ENCODE results near the gene ZFAND2A. TPM values are rescaled to one million over a fixed set of nuclear protein-coding genes. Genes with fewer than 3 reads are reported as not detected.

Gene ZFAND2A
- total and polyA plus RNA-seq, 11 donors: 5.6 to 25.6 (median 9.9) TPM

GRCh38 chr7:1137517-1138167 lies 22.4 kb downstream of the ZFAND2A start:
- intact Hi-C loops (cut with DNase I): loop anchor here in 3 of 10 donors (5.0 to 10.0 kb wide), 2 partner anchors 50 to 143 kb away; partner anchors contain the start of gene GPER1 (in 2 of the 3)
- DNase-seq: no peak
- 7 to 23% (median 9%) methylated on average over 21 to 51 of the region's 51 CpGs for WGBS, 4 donors
- TF ChIP-seq, protein P1, sequence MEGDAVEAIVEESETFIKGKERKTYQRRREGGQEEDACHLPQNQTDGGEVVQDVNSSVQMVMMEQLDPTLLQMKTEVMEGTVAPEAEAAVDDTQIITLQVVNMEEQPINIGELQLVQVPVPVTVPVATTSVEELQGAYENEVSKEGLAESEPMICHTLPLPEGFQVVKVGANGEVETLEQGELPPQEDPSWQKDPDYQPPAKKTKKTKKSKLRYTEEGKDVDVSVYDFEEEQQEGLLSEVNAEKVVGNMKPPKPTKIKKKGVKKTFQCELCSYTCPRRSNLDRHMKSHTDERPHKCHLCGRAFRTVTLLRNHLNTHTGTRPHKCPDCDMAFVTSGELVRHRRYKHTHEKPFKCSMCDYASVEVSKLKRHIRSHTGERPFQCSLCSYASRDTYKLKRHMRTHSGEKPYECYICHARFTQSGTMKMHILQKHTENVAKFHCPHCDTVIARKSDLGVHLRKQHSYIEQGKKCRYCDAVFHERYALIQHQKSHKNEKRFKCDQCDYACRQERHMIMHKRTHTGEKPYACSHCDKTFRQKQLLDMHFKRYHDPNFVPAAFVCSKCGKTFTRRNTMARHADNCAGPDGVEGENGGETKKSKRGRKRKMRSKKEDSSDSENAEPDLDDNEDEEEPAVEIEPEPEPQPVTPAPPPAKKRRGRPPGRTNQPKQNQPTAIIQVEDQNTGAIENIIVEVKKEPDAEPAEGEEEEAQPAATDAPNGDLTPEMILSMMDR (IDR thresholded peaks at IDR 0.05): no peak
- no peak for TF ChIP-seq POLR2A (IDR thresholded peaks at IDR 0.05)
- peaks cover 0 to 19% (median 13%) of the 10 kb centered on the region in 12 donors for H3K4me1 ChIP-seq
- no peaks in the 10 kb centered on the region for H3K36me3 ChIP-seq
- H3K27ac ChIP-seq: peak overlapping the region in 11 of 12 donors; percentile 52 to 87 (median 69)
- H3K9me3 ChIP-seq: peaks cover 0 to 6% (median 0%) of the 10 kb centered on the region in 12 donors
- peak; percentile 24 to 90 (median 66) for ATAC-seq
- H3K27me3 ChIP-seq: no peaks in the 10 kb centered on the region
- peak overlapping the region; percentile 60 to 93 (median 82) for H3K4me3 ChIP-seq

DNA sequence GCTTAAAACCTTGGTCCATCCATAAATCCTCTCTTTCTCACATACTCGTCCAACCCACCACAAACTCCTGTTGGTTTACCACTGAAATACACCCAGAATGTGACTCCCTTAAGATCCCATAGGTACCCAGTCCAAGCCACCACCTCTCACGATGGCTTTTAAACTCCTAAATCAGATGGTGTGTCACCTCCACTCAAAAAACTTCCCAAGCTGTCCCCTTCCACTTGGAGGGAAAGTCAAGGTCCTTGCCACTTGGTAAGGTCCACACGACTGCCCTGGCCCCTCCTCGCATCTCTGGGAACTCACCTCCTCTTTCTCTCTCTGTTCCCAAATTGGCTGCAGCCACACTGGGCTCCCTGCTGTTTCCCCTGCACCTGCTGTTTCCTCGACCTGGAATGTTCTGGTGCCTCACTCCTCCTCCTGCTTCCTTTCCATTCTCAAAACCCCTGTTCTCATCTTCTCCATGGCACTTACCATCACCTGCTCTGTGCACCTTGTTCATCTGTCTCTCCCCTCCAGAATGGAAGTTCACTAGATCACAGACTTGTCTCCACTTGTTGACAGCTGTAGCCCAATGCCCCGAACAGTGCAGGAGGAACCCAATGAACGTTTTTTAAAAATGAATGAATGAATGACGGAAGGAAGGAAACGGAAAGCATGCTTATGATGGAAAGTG lies 23.0 kb downstream of the ZFAND2A start:
- H3K27me3 ChIP-seq: no peaks in the 10 kb centered on the region
- H3K27ac ChIP-seq: no peak overlapping the region
- no peak for ATAC-seq
- TF ChIP-seq, protein P1 (IDR thresholded peaks at IDR 0.05): no peak
- no peak for TF ChIP-seq POLR2A (IDR thresholded peaks at IDR 0.05)
- H3K4me1 ChIP-seq: peaks cover 0 to 19% (median 13%) of the 10 kb centered on the region in 12 donors
- intact Hi-C loops (cut with DNase I): loop anchor here in 3 of 10 donors (5.0 to 10.0 kb wide), 2 partner anchors 50 to 142 kb away; partner anchors contain the start of gene GPER1 (in 2 of the 3)
- no peaks in the 10 kb centered on the region for H3K36me3 ChIP-seq
- peak overlapping the region in 11 of 12 donors; percentile 60 to 93 (median 82) for H3K4me3 ChIP-seq
- peaks cover 0 to 9% (median 0%) of the 10 kb centered on the region in 12 donors for H3K9me3 ChIP-seq
- DNase-seq: peak in 1 of 5 donors; percentile 6
- WGBS, 4 donors: 24 to 28% (median 24%) methylated on average over 9 of the region's 9 CpGs

DNA sequence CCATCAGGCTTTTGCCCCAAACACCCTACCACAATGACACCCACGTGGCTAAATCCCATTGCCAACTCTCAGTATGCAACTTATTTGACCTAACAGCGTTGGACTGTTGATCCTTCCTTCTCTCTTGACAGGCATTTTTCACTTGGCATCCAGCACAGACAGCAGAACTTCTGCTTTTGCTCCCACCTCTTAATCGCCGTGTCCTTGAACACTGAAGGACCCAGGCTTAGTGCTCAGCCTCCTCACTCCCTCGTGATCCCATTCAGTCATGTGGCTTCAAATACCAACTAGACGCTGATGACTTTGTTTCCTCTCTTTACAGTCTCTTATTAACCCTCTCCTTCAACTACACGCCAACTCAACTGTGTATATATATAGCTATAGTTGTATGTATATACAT lies 25.0 kb downstream of the ZFAND2A start:
- 56 to 68% (median 60%) methylated on average over 7 of the region's 7 CpGs for WGBS, 4 donors
- Histone ChIP-seq H3K4me3 (no peak overlapping the region), H3K9me3 (peaks cover 0 to 14% (median 0%) of the 10 kb centered on the region in 12 donors), H3K4me1 (peaks cover 0 to 19% (median 13%) of the 10 kb centered on the region in 12 donors), H3K27me3 (no peaks in the 10 kb centered on the region), H3K36me3 (no peaks in the 10 kb centered on the region), H3K27ac (no peak overlapping the region)
- intact Hi-C loops (cut with DNase I): loop anchor here in 3 of 10 donors (5.0 to 10.0 kb wide), 2 partner anchors 48 to 140 kb away; partner anchors contain the start of gene GPER1 (in 2 of the 3)
- no peak for ATAC-seq
- no peak for TF ChIP-seq POLR2A (IDR thresholded peaks at IDR 0.05)
- TF ChIP-seq, protein P1 (IDR thresholded peaks at IDR 0.05): no peak
- DNase-seq: no peak

Measured in heart left ventricle (tissue), 16 donors.